ENCODE results near the gene SPTBN1.

The SPTBN1 gene

GRCh38 chr2:54574107-54574859 lies 118.2 kb downstream of the SPTBN1 start:
- no peak for DNase-seq (ENCODE audit: low read depth)

DNA sequence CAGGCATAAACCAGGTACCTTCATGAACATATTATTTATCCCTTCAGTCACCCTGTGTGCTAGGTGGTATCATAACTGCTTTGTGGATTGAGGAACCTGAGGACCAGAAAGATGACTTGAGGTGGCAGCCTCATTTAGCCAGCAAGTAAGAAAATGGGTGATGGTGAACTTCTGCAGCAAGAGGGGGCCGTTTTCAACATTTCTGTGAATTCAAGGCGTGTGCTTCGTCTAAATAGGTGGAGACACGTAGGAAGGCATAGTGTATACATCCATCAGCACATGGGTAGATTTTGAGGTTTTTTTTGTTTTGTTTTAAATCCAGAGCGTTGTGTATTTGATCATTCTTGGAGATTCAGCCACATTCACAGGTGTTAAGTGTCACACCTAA lies 118.7 kb downstream of the SPTBN1 start:
- no peak for DNase-seq (ENCODE audit: low read depth)

- no peak for DNase-seq (ENCODE audit: low read depth)
Observed at GRCh38 chr2:54575379-54575888, 119.3 kb downstream of the SPTBN1 start.

DNA sequence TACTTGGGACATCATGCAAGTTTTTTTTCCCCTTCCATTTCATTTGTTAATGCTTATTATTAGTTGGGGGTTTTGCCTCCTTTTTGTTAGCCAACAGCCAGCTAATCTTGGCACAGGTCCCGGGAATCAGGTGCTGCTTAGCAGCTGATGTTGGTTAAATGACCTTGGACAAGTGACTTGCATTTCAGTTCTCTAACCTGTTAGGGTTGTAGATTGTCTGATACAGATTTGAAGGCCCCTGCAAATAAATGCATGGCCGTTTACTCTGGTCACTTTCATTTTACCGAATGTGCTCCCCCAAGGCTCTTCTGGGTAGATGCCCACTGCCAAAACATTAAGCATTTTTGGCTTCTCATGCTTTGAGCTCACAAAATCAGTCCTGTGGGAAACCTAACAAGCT lies 120.9 kb downstream of the SPTBN1 start:
- no peak for DNase-seq (ENCODE audit: low read depth)

DNA sequence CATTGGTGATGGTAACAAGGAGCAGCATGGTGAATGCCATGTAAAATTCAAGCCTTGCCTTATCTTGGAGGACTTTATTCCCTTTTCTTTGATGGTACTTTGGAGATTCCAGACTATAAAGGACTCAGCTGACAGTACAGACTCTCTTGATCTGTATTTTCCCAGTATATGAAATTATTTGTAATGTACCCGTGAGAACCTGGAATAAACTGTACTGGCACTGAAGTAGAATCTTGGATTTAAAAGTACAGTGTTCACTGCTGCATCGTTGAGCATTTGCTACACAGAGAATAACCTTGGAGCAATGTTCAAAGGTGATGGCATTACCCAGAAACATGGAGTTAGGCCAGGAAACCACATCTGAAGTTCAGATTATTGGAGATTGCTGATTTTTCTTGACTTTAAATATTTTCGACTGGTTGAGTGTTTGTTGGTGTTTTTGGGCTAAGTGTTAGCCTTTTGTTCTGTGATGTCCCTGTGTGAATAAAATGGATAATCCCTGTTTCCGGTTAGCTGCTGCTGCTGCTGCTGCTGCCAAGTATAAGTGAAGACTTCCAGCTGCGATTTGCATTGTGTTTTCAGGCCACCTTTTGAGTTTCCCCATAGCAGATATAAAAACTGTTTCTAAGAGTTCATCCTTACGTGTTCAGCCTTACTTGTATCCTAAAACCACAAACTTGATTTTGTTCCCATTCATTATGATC lies 122.0 kb downstream of the SPTBN1 start:
- DNase-seq (ENCODE audit: low read depth), result no peak

DNA sequence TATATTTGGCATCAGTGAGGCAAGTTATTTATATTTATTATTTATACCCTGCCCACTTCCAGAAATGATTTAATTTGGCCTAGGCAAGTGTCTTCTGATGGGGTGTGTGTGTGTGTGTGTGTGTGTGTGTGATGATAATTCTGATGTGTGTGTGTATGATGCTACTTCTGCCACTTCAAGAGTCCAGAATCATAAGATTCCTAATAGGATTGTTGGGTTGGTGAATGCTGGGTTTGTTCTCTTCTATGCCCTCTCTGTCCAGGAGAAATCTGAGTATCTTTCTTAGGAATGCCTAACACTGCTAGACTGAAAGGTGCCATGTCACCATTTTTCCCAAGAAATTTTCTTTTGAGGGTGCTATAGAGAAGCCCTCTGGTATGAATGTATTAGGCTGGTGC lies 122.5 kb downstream of the SPTBN1 start:
- DNase-seq (ENCODE audit: low read depth), result no peak

DNA sequence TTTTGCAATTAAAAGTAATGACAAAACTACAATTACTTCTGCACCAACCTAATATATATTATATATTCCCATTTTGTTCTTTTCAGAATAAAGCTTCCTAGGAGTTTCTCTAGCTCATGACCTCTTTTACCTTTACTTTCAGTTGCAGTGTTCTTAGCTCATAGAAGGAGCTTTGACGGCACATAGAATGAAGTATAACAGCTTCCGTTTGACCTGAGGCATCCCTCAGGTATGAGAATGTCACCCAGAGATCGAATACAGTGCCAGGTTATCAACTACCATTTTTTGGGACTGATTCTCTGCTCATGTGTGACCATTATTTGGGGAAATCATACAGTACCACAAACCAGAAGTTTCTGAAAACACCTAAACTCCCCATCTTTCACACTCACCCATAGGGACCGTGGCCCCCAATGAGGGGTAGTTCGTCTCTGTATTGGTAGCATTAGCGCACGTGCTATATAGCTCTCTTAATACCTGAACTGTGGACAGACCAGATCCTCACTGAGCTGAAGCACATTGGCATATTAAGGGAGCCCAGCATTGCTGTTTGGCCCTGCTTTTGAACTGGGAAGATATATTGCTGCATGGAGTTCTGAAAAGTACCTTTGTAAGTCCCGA lies 123.0 kb downstream of the SPTBN1 start:
- DNase-seq (ENCODE audit: low read depth), result no peak

DNA sequence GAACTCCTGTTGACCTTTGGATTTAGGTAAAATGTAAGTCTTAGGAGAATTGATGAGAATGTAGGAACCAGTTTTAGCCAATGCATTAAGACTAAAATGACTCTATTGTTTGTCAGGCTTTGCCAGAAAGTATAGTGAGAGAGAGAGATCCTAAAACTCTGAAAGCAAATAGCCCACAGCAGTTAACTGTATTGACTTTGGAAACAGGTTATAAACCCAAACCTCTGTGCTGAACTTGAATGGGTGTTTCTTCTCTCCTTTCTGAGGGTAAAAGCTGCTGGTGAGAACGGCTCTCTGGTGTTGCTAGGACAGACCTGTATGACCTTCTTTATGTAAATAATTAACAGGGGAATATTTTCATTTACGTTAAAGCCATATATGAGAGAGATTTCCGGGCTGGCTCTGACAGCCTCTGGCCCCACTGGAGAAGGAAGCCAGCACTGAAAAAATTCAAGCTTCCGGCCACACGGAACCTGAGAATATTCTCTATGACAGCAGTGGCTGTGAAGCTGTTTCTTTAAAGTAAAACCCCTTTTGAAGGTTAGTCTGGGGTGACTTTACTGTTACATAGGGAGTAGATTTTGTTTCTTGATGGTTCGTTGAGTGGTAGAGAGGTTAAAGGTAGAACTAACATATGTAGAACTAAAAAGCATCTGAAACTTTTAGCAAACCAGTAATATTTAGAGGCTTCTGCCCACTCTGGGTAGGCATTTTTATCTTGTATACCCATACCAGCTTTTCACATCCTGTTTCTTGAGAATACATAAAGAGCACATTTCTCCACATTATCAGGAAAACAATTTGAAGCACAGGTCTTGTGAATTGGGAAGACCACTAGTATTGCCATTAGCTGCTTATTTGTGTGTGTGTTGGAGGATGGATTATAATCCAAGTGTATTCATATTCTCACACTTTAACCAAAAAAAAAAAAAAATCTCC lies 123.8 kb downstream of the SPTBN1 start:
- DNase-seq (ENCODE audit: low read depth), result no peak

DNA sequence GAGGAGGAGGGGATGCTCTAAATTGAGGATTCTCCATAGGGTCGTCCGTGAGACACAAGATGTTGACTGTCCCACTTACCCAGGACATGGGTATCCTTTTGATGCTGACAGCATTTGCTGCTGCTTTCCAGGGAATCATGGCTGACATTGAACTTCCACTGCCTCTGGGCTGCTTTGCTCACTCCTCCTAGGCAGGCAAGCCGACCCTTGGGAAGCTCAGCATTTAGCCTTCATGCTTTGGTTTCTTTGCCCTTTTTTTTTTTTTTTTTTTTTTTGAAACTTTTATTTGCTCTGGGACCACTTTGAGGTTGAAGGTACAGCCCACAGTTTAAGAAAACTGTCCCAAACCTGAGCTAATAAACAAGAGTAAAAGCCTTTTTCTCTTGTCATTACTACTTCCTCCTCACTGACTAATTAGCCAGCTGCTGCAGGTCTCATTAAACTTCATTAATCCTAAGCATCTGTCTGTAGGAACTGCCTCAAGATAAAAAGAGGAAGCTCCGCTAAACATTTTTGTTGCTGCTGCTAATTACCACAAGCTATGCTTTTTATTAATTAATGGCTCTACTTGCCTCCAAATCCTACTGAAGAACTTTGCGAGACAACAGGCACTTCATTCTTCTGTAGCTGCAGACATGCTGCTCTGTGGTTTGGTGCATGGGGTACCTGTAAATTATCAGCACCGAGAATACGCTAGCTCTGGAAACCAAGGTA lies 125.4 kb downstream of the SPTBN1 start:
- no peak for DNase-seq (ENCODE audit: low read depth)

DNA sequence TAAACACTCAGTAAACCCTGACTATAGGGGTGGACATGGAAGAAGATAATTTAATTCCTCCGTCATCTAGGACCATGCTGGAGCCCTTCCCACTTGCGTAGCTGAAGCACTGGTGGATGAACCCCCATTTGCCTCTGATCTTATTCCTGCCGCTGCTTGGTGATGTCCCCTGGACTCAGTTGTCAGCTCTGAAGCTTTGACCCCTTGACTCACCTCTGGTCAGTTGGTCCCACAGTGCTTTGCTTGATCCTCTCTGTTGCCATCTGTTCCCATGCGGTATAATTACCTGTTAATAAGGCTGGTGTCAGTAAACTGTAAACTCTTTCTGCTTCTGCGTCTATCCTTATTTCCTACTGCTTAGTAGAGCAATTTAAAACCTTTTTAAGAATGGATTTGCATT lies 126.9 kb downstream of the SPTBN1 start:
- DNase-seq (ENCODE audit: low read depth), result no peak

DNA sequence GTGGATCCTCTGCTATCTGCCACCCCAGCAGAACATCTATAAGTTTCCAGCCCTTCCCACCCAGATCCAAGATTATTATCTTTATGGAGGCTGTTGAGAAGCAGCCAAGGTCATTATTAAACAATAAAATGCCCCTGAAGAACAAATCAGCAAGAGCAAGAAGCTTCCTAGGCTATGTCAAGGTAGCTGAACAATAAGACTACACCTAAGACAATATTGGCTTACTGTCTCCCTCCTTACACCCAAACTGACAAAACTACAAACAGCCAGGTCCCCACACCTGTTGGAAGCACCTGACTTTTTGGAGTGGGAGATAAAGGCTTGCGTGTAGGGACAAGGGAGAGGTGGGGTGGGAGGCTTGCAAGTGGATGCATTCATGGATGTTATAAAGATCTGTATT lies 128.5 kb downstream of the SPTBN1 start:
- DNase-seq (ENCODE audit: low read depth), result no peak

GRCh38 chr2:54585136-54585733 lies 129.1 kb downstream of the SPTBN1 start:
- no peak for DNase-seq (ENCODE audit: low read depth)

- no peak for DNase-seq (ENCODE audit: low read depth)
Observed at GRCh38 chr2:54586062-54586461, 129.9 kb downstream of the SPTBN1 start.

- no peak for DNase-seq (ENCODE audit: low read depth)
Observed at GRCh38 chr2:54586494-54586893, 130.4 kb downstream of the SPTBN1 start.

DNA sequence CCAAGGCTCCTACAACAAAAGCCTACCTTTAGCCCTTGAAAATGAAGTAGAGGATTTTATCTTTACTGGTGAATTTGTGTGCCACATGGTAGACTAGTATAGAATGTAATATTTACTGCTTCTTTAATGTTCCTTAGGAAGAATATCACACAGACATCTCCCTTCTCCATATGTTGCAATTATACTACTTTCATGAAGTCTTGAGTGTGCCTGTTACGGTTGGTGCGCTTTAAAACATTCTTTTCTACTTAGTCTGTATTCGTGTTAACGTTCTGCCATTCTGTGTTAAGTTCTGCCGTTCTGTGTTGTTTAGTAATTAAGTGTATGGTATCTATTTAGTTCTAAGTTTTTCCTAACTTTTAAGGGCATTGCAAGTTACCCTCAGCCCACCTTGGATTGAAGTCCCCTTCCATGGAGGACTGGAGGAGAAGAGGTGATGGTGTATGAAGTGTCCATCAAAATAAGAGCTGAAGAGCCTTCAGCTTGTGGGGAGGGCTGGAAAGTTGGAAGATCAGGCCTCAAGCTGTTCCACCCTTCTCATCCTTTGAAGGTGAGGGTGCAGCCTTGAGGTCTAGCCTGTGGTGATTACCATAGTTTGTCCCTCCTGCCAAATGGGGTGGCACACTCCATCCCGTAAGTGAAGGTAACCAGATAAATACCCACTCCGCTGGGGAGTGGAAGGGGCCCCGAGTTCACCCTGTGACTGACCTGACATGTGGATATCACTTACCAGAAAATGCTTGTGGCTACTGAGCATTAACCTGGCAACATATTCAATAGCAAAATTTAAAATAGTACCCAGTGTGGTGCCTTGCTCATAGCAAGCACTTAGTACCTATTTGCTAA lies 131.3 kb downstream of the SPTBN1 start:
- DNase-seq (ENCODE audit: low read depth), result no peak

- DNase-seq (ENCODE audit: low read depth), result no peak
Observed at GRCh38 chr2:54588244-54588899, 132.2 kb downstream of the SPTBN1 start.

DNA sequence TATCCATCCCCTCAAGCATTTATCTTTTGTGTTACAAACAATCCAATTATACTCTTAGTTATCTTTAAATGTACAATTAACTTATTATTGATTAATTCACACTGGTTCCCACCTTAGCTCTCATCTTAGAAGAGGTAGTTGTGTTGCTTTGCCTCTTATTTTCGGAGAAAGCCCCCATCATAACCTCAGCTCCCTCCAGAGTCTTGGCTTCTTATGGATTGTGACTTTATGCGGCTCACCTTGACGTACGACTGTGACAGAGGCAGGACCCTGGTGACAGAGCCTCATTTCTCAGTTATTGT lies 132.9 kb downstream of the SPTBN1 start:
- DNase-seq (ENCODE audit: low read depth), result no peak

GRCh38 chr2:54589340-54590215 lies 133.5 kb downstream of the SPTBN1 start:
- no peak for DNase-seq (ENCODE audit: low read depth)
